Caco-2 (cell line): ENCODE measurements around the gene LIPH. TPM values are rescaled to one million over a fixed set of nuclear protein-coding genes. Genes with fewer than 3 reads are reported as not detected.

ENCODE experiments used
- BruUV-seq: library from RNA; stranded (reverse); fragments of 400-500 nt; replicated peaks from 2 replicates; lab custom pipeline; 2021; lab: Mats Ljungman, UMichigan
- CTCF ChIA-PET: fragments of 300-600 bp; sonication (Branson Sonifier 250); formaldehyde crosslinking; loops from one replicate; lab custom pipeline; 2022; ENCODE audit warnings: antibody characterized with exemption; lab: Charles Lee
- POLR2A ChIA-PET: fragments of 300-600 bp; sonication (Branson Sonifier 250); formaldehyde crosslinking; loops from one replicate; lab custom pipeline; 2022; ENCODE audit warnings: antibody characterized with exemption; lab: Charles Lee
- DNase-seq, 2 experiments: peaks; one replicate each; pipeline versions ENCODE4 v3.0.0 to v3.0.0-alpha.2; 2020 to 2022
- H3K27me3 ChIP-seq: replicated peaks from 2 replicates; pipeline ENCODE4 v1.6.0; 2011; ENCODE audit warnings: low read length; ENCODE audit not compliant: control insufficient read depth, insufficient read depth
- H3K36me3 ChIP-seq: 2 replicates; pipeline ENCODE4 v1.5.1; 2011; ENCODE audit warnings: low read length; ENCODE audit not compliant: control insufficient read depth, insufficient read depth
- H3K4me1 ChIP-seq: fragments of 250-450 bp; sonication (Bioruptor Pico); 2 replicates; pipeline ENCODE4 v1.5.1; 2020; ENCODE audit warnings: mild to moderate bottlenecking
- H3K4me3 ChIP-seq: 2 replicates; pipeline ENCODE4 v1.5.1; 2011; ENCODE audit warnings: low read depth, mild to moderate bottlenecking, control low read depth, low read length
- H3K9me3 ChIP-seq: fragments of 250-450 bp; sonication (Bioruptor Pico); 2 replicates; pipeline ENCODE4 v1.5.1; 2020; ENCODE audit warnings: mild to moderate bottlenecking, moderate library complexity
- H3K27ac Mint-ChIP-seq: one replicate; pipeline ENCODE4 v1.8.0; 2022; ENCODE audit warnings: mixed read lengths; ENCODE audit not compliant: unreplicated experiment
- H3K27me3 Mint-ChIP-seq: one replicate; pipeline ENCODE4 v1.8.0; 2022; ENCODE audit warnings: mixed read lengths; ENCODE audit not compliant: insufficient read depth, unreplicated experiment
- H3K36me3 Mint-ChIP-seq: one replicate; pipeline ENCODE4 v1.8.0; 2022; ENCODE audit warnings: mild to moderate bottlenecking, mixed read lengths; ENCODE audit not compliant: insufficient read depth, unreplicated experiment
- H3K4me1 Mint-ChIP-seq: one replicate; pipeline ENCODE4 v1.8.0; 2022; ENCODE audit warnings: low read depth, mixed read lengths; ENCODE audit not compliant: unreplicated experiment
- H3K4me3 Mint-ChIP-seq: one replicate; pipeline ENCODE4 v1.8.0; 2022; ENCODE audit warnings: mild to moderate bottlenecking, moderate library complexity, mixed read lengths; ENCODE audit not compliant: unreplicated experiment
- H3K9me3 Mint-ChIP-seq: one replicate; pipeline ENCODE4 v1.8.0; 2022; ENCODE audit warnings: mixed read lengths; ENCODE audit not compliant: unreplicated experiment
- intact Hi-C: fragments of 100-400 bp; cut with micrococcal nuclease; formaldehyde crosslinking; loops from one replicate; pipeline ENCODE4 v1.10.0; 2022; ENCODE audit not compliant: unreplicated experiment
- total RNA-seq: library from RNA; stranded (reverse); gene quantifications from 2 replicates; pipeline ENCODE4 v1.2.3, GENCODE V29; 2022
- TF ChIP-seq, protein P1 (sequence below), 2 experiments: fragments of 200-600 bp in 1 of 2; IDR thresholded peaks; 1 replicate in 1 of 2; 2 replicates in 1 of 2; pipeline versions ENCODE4 v1.5.1 to v1.8.0; 2011 to 2022; ENCODE audit warnings: antibody characterized with exemption in 1 of 2, control low read depth in 1 of 2, inconsistent platforms in 1 of 2, low read depth in 1 of 2, low read length in 1 of 2, mild to moderate bottlenecking in 1 of 2, moderate library complexity in 1 of 2; ENCODE audit not compliant: insufficient read depth in 1 of 2, severe bottlenecking in 1 of 2, unreplicated experiment in 1 of 2

The LIPH gene
- total RNA-seq, 1 experiment from 2014 or later: 6.1 TPM

GRCh38 chr3:185584686-185585085, 32.3 kb upstream of the LIPH start:
- Histone ChIP-seq H3K4me3 (no peak overlapping the region), H3K27me3 (no peaks in the 10 kb centered on the region), H3K4me1 (no peaks in the 10 kb centered on the region; the same call in 1 of the 2 replicates), H3K9me3 (no peaks in the 10 kb centered on the region), H3K36me3 (no peaks in the 10 kb centered on the region)
- Mint-ChIP-seq H3K9me3 (no peaks in the 10 kb centered on the region), H3K4me1 (no peaks in the 10 kb centered on the region), H3K27ac (peak overlapping the region; percentile 99), H3K27me3 (no peaks in the 10 kb centered on the region), H3K36me3 (peaks cover 15% of the 10 kb centered on the region), H3K4me3 (peak overlapping the region; percentile 95)
- CTCF ChIA-PET: no interaction called here
- no peak for DNase-seq
- intact Hi-C loops: no loop called here
- no TSS peak for BruUV-seq
- POLR2A ChIA-PET: interaction anchor here (0.7 kb wide), 1 partner anchor 85 kb away, joined by 3 read pairs; no protein-coding TSS in a partner anchor
- TF ChIP-seq, protein P1, sequence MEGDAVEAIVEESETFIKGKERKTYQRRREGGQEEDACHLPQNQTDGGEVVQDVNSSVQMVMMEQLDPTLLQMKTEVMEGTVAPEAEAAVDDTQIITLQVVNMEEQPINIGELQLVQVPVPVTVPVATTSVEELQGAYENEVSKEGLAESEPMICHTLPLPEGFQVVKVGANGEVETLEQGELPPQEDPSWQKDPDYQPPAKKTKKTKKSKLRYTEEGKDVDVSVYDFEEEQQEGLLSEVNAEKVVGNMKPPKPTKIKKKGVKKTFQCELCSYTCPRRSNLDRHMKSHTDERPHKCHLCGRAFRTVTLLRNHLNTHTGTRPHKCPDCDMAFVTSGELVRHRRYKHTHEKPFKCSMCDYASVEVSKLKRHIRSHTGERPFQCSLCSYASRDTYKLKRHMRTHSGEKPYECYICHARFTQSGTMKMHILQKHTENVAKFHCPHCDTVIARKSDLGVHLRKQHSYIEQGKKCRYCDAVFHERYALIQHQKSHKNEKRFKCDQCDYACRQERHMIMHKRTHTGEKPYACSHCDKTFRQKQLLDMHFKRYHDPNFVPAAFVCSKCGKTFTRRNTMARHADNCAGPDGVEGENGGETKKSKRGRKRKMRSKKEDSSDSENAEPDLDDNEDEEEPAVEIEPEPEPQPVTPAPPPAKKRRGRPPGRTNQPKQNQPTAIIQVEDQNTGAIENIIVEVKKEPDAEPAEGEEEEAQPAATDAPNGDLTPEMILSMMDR (IDR thresholded peaks at IDR 0.05; ENCODE audit: insufficient read depth in 1 of 2, low read depth in 1 of 2, low read length in 1 of 2, severe bottlenecking in 1 of 2, unreplicated experiment in 1 of 2): no peak

DNA sequence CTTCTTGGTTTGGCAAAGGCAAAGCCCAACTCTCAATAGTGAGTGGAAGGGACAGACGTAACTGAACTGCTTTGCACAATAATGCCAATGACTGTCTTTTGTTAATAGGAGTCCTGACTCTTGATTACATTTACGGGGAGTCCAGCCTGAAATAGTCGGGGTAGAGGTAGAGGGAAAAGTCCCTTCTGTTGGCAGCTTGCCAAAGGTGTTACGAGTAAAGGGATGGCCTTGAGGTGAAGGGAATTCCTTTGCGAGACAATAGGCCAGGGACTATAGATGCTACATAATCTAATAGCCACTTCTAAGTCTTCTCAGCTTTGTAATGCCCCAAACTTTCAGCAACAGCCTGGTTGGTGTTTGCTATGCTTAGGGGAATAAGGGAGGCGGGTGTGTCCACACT, 31.5 kb upstream of the LIPH start:
- POLR2A ChIA-PET: no interaction called here
- TF ChIP-seq, protein P1 (IDR thresholded peaks at IDR 0.05; ENCODE audit: insufficient read depth in 1 of 2, low read depth in 1 of 2, low read length in 1 of 2, severe bottlenecking in 1 of 2, unreplicated experiment in 1 of 2): no peak
- H3K36me3 ChIP-seq: no peaks in the 10 kb centered on the region
- Mint-ChIP-seq H3K9me3 (no peaks in the 10 kb centered on the region), H3K4me1 (no peaks in the 10 kb centered on the region), H3K27me3 (no peaks in the 10 kb centered on the region), H3K4me3 (no peak overlapping the region), H3K27ac (no peak overlapping the region), H3K36me3 (peaks cover 15% of the 10 kb centered on the region)
- no peaks in the 10 kb centered on the region for H3K9me3 ChIP-seq
- no peaks in the 10 kb centered on the region; the same call in 1 of the 2 replicates for H3K4me1 ChIP-seq
- H3K4me3 ChIP-seq: no peak overlapping the region
- DNase-seq: no peak
- no peaks in the 10 kb centered on the region for H3K27me3 ChIP-seq
- CTCF ChIA-PET: interaction anchor here (1.2 kb wide), 1 partner anchor 24 kb away, joined by 3 read pairs; no protein-coding TSS in a partner anchor
- intact Hi-C loops: no loop called here
- BruUV-seq: no TSS peak

DNA sequence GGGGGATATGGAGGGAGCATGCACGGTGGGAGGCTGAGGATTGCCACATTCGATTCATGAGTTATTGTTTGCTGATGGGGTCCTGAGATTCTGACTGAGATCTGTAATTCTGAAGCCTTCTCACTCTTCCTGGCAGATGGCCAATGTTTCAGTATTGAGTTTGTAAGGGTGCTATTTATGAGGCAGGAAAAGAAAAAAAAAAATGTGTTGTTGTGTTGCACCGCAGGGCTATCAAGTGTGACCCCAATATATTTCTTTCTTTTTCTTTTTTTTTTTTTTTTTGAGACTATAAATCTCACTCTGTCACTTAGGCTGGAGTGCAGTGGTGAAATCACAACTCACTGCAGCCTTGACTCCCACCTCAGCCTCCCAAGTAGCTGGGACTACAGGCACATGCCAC, 30.5 kb upstream of the LIPH start:
- POLR2A ChIA-PET: no interaction called here
- H3K27ac Mint-ChIP-seq: no peak overlapping the region

More for the DNA sequence above, 30.5 kb upstream of the LIPH start:
- intact Hi-C loops: no loop called here
- no peaks in the 10 kb centered on the region for H3K27me3 ChIP-seq
- H3K4me1 ChIP-seq: no peaks in the 10 kb centered on the region; the same call in 1 of the 2 replicates
- Mint-ChIP-seq H3K9me3 (no peaks in the 10 kb centered on the region), H3K4me3 (no peak overlapping the region), H3K4me1 (no peaks in the 10 kb centered on the region), H3K36me3 (peaks cover 15% of the 10 kb centered on the region), H3K27me3 (no peaks in the 10 kb centered on the region)
- H3K36me3 ChIP-seq: no peaks in the 10 kb centered on the region
- TF ChIP-seq, protein P1 (IDR thresholded peaks at IDR 0.05; ENCODE audit: insufficient read depth in 1 of 2, low read depth in 1 of 2, low read length in 1 of 2, severe bottlenecking in 1 of 2, unreplicated experiment in 1 of 2): no peak
- CTCF ChIA-PET: interaction anchor here (0.6 kb wide), 1 partner anchor 407 kb away, joined by 3 read pairs; no protein-coding TSS in a partner anchor
- no TSS peak for BruUV-seq
- H3K4me3 ChIP-seq: no peak overlapping the region
- no peaks in the 10 kb centered on the region for H3K9me3 ChIP-seq
- DNase-seq: no peak
